ENCODE results near the gene DHRS2. TPM values are rescaled to one million over a fixed set of nuclear protein-coding genes. Genes with fewer than 3 reads are reported as not detected.

The DHRS2 gene
- total RNA-seq (2022) (12.8 and 21.3 TPM in 2 replicates), Bru-seq, nascent RNA (percentile 61 among the genes with signal in this experiment), BruChase-seq, experiment 1, labeled RNA remaining after a 2-hour chase (percentile 65 among the genes with signal in this experiment), BruChase-seq, experiment 2, labeled RNA remaining after a 6-hour chase (percentile 78 among the genes with signal in this experiment)
- long read RNA-seq, partial matches to known transcripts: 1 of 4 reads
- long read RNA-seq, other reads (novel, unspliced or antisense): 0 of 4 reads

- no peaks in the 10 kb centered on the region for H3K27me3 Mint-ChIP-seq (ENCODE audit: insufficient read depth, unreplicated experiment)
- Histone ChIP-seq H3K4me3 (ENCODE audit: low read depth, low read length) (no peak within 1 kb of the TSS), H3K4me1 (no peaks in the 10 kb centered on the region), H3K36me3 (ENCODE audit: control insufficient read depth, insufficient read depth, low read length) (no peaks in the 10 kb centered on the region), H3K27me3 (replicated peaks; ENCODE audit: control insufficient read depth, insufficient read depth, low read length) (no peaks in the 10 kb centered on the region; the same call in 1 of the 2 replicates), H3K9me3 (no peaks in the 10 kb centered on the region; the same call in 1 of the 2 replicates)
- POLR2A ChIA-PET: no interaction called here
- peak within 1 kb of the TSS; percentile 16 for H3K4me3 Mint-ChIP-seq (ENCODE audit: unreplicated experiment)
- H3K36me3 Mint-ChIP-seq (ENCODE audit: insufficient read depth, unreplicated experiment): peaks cover 5% of the 10 kb centered on the region
- H3K4me1 Mint-ChIP-seq (ENCODE audit: low read depth, unreplicated experiment): no peaks in the 10 kb centered on the region
- no peak for DNase-seq
- no peak within 1 kb of the TSS for H3K27ac Mint-ChIP-seq (ENCODE audit: unreplicated experiment)
- intact Hi-C loops (cut with micrococcal nuclease; ENCODE audit: unreplicated experiment): no loop called here
- TSS peak; percentile 70 for BruUV-seq (replicated peaks)
- CTCF ChIA-PET: no interaction called here
- H3K9me3 Mint-ChIP-seq (ENCODE audit: unreplicated experiment): peaks cover 10% of the 10 kb centered on the region
- TF ChIP-seq CTCF (IDR thresholded peaks at IDR 0.05; ENCODE audit: insufficient read depth in 1 of 2, low read depth in 1 of 2, low read length in 1 of 2, severe bottlenecking in 1 of 2, unreplicated experiment in 1 of 2): no peak
Measured at GRCh38 chr14:23636317-23637211, at the start of gene DHRS2. DHRS2 (plus strand) TSS chr14:23636364; CDS start chr14:23638865, 2,501 bp downstream.

- TF ChIP-seq CTCF (IDR thresholded peaks at IDR 0.05; ENCODE audit: insufficient read depth in 1 of 2, low read depth in 1 of 2, low read length in 1 of 2, severe bottlenecking in 1 of 2, unreplicated experiment in 1 of 2): peak; percentile 85 to 94
- H3K36me3 Mint-ChIP-seq (ENCODE audit: insufficient read depth, unreplicated experiment): no peaks in the 10 kb centered on the region
- Histone ChIP-seq H3K36me3 (ENCODE audit: control insufficient read depth, insufficient read depth, low read length) (no peaks in the 10 kb centered on the region), H3K9me3 (no peaks in the 10 kb centered on the region), H3K27me3 (replicated peaks; ENCODE audit: control insufficient read depth, insufficient read depth, low read length) (no peaks in the 10 kb centered on the region), H3K4me1 (no peaks in the 10 kb centered on the region), H3K4me3 (ENCODE audit: low read depth, low read length) (no peak overlapping the region)
- H3K27me3 Mint-ChIP-seq (ENCODE audit: insufficient read depth, unreplicated experiment): peaks cover 2% of the 10 kb centered on the region
- no peaks in the 10 kb centered on the region for H3K4me1 Mint-ChIP-seq (ENCODE audit: low read depth, unreplicated experiment)
- H3K9me3 Mint-ChIP-seq (ENCODE audit: unreplicated experiment): no peaks in the 10 kb centered on the region
- H3K4me3 Mint-ChIP-seq (ENCODE audit: unreplicated experiment): no peak overlapping the region
- no TSS peak for BruUV-seq (replicated peaks)
- peak; percentile 88 to 90 for DNase-seq
- CTCF ChIA-PET: interaction anchor here (0.7 to 1.6 kb wide), 16 partner anchors 14 to 572 kb away, joined by 3 to 53 read pairs (median 5); partner anchors contain the start of genes AP1G2 and IRF9
- POLR2A ChIA-PET: no interaction called here
- intact Hi-C loops (cut with micrococcal nuclease; ENCODE audit: unreplicated experiment): loop anchor here (1.0 to 5.0 kb wide), 6 partner anchors 43 to 365 kb away; no protein-coding TSS in a partner anchor
- no peak overlapping the region for H3K27ac Mint-ChIP-seq (ENCODE audit: unreplicated experiment)
Measured at GRCh38 chr14:23588884-23589598, 47.1 kb upstream of the DHRS2 start.

- ChIA-PET CTCF (interaction anchor here (0.6 to 1.6 kb wide), 14 partner anchors 13 to 571 kb away, joined by 3 to 53 read pairs (median 5); partner anchors contain the start of genes AP1G2 and IRF9), POLR2A (no interaction called here)
- no peak overlapping the region for H3K4me3 Mint-ChIP-seq (ENCODE audit: unreplicated experiment)
- H3K9me3 Mint-ChIP-seq (ENCODE audit: unreplicated experiment): no peaks in the 10 kb centered on the region
- Histone ChIP-seq H3K36me3 (ENCODE audit: control insufficient read depth, insufficient read depth, low read length) (no peaks in the 10 kb centered on the region), H3K9me3 (no peaks in the 10 kb centered on the region), H3K4me1 (no peaks in the 10 kb centered on the region), H3K27me3 (replicated peaks; ENCODE audit: control insufficient read depth, insufficient read depth, low read length) (no peaks in the 10 kb centered on the region), H3K4me3 (ENCODE audit: low read depth, low read length) (no peak overlapping the region)
- no peak for TF ChIP-seq CTCF (IDR thresholded peaks at IDR 0.05; ENCODE audit: insufficient read depth in 1 of 2, low read depth in 1 of 2, low read length in 1 of 2, severe bottlenecking in 1 of 2, unreplicated experiment in 1 of 2)
- H3K27ac Mint-ChIP-seq (ENCODE audit: unreplicated experiment): no peak overlapping the region
- BruUV-seq (replicated peaks): no TSS peak
- no peaks in the 10 kb centered on the region for H3K36me3 Mint-ChIP-seq (ENCODE audit: insufficient read depth, unreplicated experiment)
- no peaks in the 10 kb centered on the region for H3K4me1 Mint-ChIP-seq (ENCODE audit: low read depth, unreplicated experiment)
- intact Hi-C loops (cut with micrococcal nuclease; ENCODE audit: unreplicated experiment): loop anchor here (1.0 to 5.0 kb wide), 6 partner anchors 43 to 365 kb away; no protein-coding TSS in a partner anchor
- no peak for DNase-seq
- peaks cover 2% of the 10 kb centered on the region for H3K27me3 Mint-ChIP-seq (ENCODE audit: insufficient read depth, unreplicated experiment)
Measured at GRCh38 chr14:23589606-23590005, 46.6 kb upstream of the DHRS2 start.

All from Caco-2 (cell line).